HG02623 (cell line): ENCODE data around the gene SCEL.
"Not testable (repeated sequence)": the region's sequence is repeated elsewhere in the genome, so short reads cannot be mapped to it uniquely, and the experiment has no call there.

Source experiments
- ATAC-seq: cut with Tn5 transposase; IDR thresholded peaks from one replicate; pipeline ENCODE4 v1.9.1; 2021; ENCODE audit warnings: moderate library complexity; ENCODE audit not compliant: unreplicated experiment

Gene SCEL

GRCh38 chr13:77535448-77535847 lies at the start of gene SCEL:
Gene SCEL (plus strand): TSS chr13:77535706. CDS start chr13:77555876, 20,170 bp downstream.
- no peak for ATAC-seq

GRCh38 chr13:77489566-77490337 lies 45.8 kb upstream of the SCEL start:
- no peak for ATAC-seq

GRCh38 chr13:77492982-77493381 lies 42.5 kb upstream of the SCEL start:
- peak; percentile 71 for ATAC-seq

GRCh38 chr13:77494226-77494625 lies 41.3 kb upstream of the SCEL start:
- no peak for ATAC-seq

GRCh38 chr13:77497350-77497749 lies 38.2 kb upstream of the SCEL start:
- ATAC-seq, result no peak

- no peak for ATAC-seq
These were observed 37.7 kb upstream of the SCEL start for GRCh38 chr13:77497835-77498234.

GRCh38 chr13:77502104-77502720 lies 33.3 kb upstream of the SCEL start:
- ATAC-seq, result peak; percentile 81

- ATAC-seq, result no peak
These were observed 32.1 kb upstream of the SCEL start for GRCh38 chr13:77503398-77503797.

- ATAC-seq, result no peak
These were observed 28.6 kb upstream of the SCEL start for GRCh38 chr13:77506874-77507273.

- ATAC-seq, result no peak
These were observed 27.4 kb upstream of the SCEL start for GRCh38 chr13:77507931-77508776.

GRCh38 chr13:77508959-77509620 lies 26.4 kb upstream of the SCEL start:
- no peak for ATAC-seq

GRCh38 chr13:77510156-77510555 lies 25.4 kb upstream of the SCEL start:
- ATAC-seq, result no peak

- no peak for ATAC-seq
These were observed 24.0 kb upstream of the SCEL start for GRCh38 chr13:77511552-77511951.

GRCh38 chr13:77513719-77514335 lies 21.7 kb upstream of the SCEL start:
- peak; percentile 81 for ATAC-seq

- peak; percentile 90 for ATAC-seq
These were observed 21.2 kb upstream of the SCEL start for GRCh38 chr13:77514336-77514726.

GRCh38 chr13:77515785-77516184 lies 19.7 kb upstream of the SCEL start:
- no peak for ATAC-seq

- ATAC-seq, result no peak
These were observed 19.1 kb upstream of the SCEL start for GRCh38 chr13:77516342-77516789.

GRCh38 chr13:77518266-77518665 lies 17.2 kb upstream of the SCEL start:
- no peak for ATAC-seq

GRCh38 chr13:77519396-77519795 lies 16.1 kb upstream of the SCEL start:
- not testable (repeated sequence) for ATAC-seq

- no peak for ATAC-seq
These were observed 15.7 kb upstream of the SCEL start for GRCh38 chr13:77519808-77520207.

GRCh38 chr13:77521194-77521593 lies 14.3 kb upstream of the SCEL start:
- ATAC-seq, result no peak
